ENCODE measurements around the gene OASL.

OASL gene

GRCh38 chr12:120988658-120989057 lies 50.4 kb downstream of the OASL start (continued):
- TF ChIP-seq ZNF658 (tag by site-specific recombination; IDR thresholded peaks at IDR 0.05), result no peak
- TF ChIP-seq ZNF26 (tag by site-specific recombination; IDR thresholded peaks at IDR 0.05), result no peak
- TF ChIP-seq SALL2 (tag by site-specific recombination; IDR thresholded peaks at IDR 0.05; ENCODE audit: borderline replicate concordance), result no peak
- no peak for TF ChIP-seq ZNF558 (tag by site-specific recombination; IDR thresholded peaks at IDR 0.05)

- Histone ChIP-seq H3K4me3 (ENCODE audit: low read depth, low read length) (no peak overlapping the region), H3K36me3 (ENCODE audit: control insufficient read depth in 2 of 2, insufficient read depth in 1 of 2, low read length in 2 of 2) (no peaks in the 10 kb centered on the region), H3K9me3 (ENCODE audit: control insufficient read depth, insufficient read depth, low read depth, low read length) (no peaks in the 10 kb centered on the region), H3K4me1 (ENCODE audit: control insufficient read depth, insufficient read depth, low read length) (no peaks in the 10 kb centered on the region), H3K27ac (ENCODE audit: extremely low read depth, low read depth, low read length) (no peak overlapping the region)
- ChIA-PET CTCF (no interaction called here), POLR2A (no interaction called here)
- TF ChIP-seq MEIS1 (CRISPR knock-in tag; IDR thresholded peaks at IDR 0.05; ENCODE audit: borderline replicate concordance), result no peak
- no peak for TF ChIP-seq ZNF639 (tag by site-specific recombination; IDR thresholded peaks at IDR 0.05)
- no peak for TF ChIP-seq BCL11B (tag by site-specific recombination; IDR thresholded peaks at IDR 0.05; ENCODE audit: low read depth)
- peak; percentile 97 for TF ChIP-seq ZNF366 (tag by site-specific recombination; conservative IDR thresholded peaks at IDR 0.05)
- TF ChIP-seq ZBTB17 (tag by site-specific recombination; IDR thresholded peaks at IDR 0.05), result peak; percentile 94
- no peak for TF ChIP-seq ZNF398 (tag by site-specific recombination; IDR thresholded peaks at IDR 0.05)
Observed at GRCh38 chr12:120988234-120988633, 50.8 kb downstream of the OASL start.

- POLR2A ChIA-PET, result no interaction called here
Observed at GRCh38 chr12:120984351-120984898, 54.6 kb downstream of the OASL start.

GRCh38 chr12:120983759-120984158 lies 55.3 kb downstream of the OASL start:
- Histone ChIP-seq H3K36me3 (ENCODE audit: control insufficient read depth in 2 of 2, insufficient read depth in 1 of 2, low read length in 2 of 2) (no peaks in the 10 kb centered on the region), H3K4me3 (ENCODE audit: low read depth, low read length) (no peak overlapping the region), H3K9me3 (ENCODE audit: control insufficient read depth, insufficient read depth, low read depth, low read length) (no peaks in the 10 kb centered on the region), H3K27ac (ENCODE audit: extremely low read depth, low read depth, low read length) (no peak overlapping the region), H3K4me1 (ENCODE audit: control insufficient read depth, insufficient read depth, low read length) (no peaks in the 10 kb centered on the region)
- CTCF ChIA-PET, result interaction anchor here (0.5 to 1.3 kb wide), 4 partner anchors 8 to 897 kb away, joined by 3 to 5 read pairs (median 4); no protein-coding TSS in a partner anchor
- POLR2A ChIA-PET, result interaction anchor here (1.2 kb wide), 1 partner anchor 17 kb away, joined by 3 read pairs; no protein-coding TSS in a partner anchor
- TF ChIP-seq ZSCAN4 (tag by site-specific recombination; IDR thresholded peaks at IDR 0.05) (peak; percentile 49), ZNF629 (tag by site-specific recombination; IDR thresholded peaks at IDR 0.05) (no peak), ZNF785 (tag by site-specific recombination; IDR thresholded peaks at IDR 0.05) (no peak), ZBTB17 (tag by site-specific recombination; IDR thresholded peaks at IDR 0.05) (peak; percentile 43; the same call in 1 of the 2 replicates), ZNF513 (tag by site-specific recombination; IDR thresholded peaks at IDR 0.05) (no peak), ZNF747 (tag by site-specific recombination; IDR thresholded peaks at IDR 0.05) (no peak), ZNF645 (tag by site-specific recombination; IDR thresholded peaks at IDR 0.05) (no peak), ZNF398 (tag by site-specific recombination; IDR thresholded peaks at IDR 0.05) (0 out of 2 replicates have a peak, but pooled peaks have one; percentile 35)

More at GRCh38 chr12:120984351-120984898, 54.6 kb downstream of the OASL start:
- TF ChIP-seq ZBTB21 (tag by site-specific recombination; IDR thresholded peaks at IDR 0.05) (no peak), ZNF544 (tag by site-specific recombination; IDR thresholded peaks at IDR 0.05) (no peak), ZNF621 (tag by site-specific recombination; IDR thresholded peaks at IDR 0.05) (no peak), ZNF366 (tag by site-specific recombination; conservative IDR thresholded peaks at IDR 0.05) (peak; percentile 72; the same call in 1 of the 2 replicates), ZNF426 (tag by site-specific recombination; IDR thresholded peaks at IDR 0.05) (no peak), GFI1B (tag by site-specific recombination; IDR thresholded peaks at IDR 0.05) (no peak)
- H3K9me3 ChIP-seq (ENCODE audit: control insufficient read depth, insufficient read depth, low read depth, low read length), result no peaks in the 10 kb centered on the region
- H3K4me3 ChIP-seq (ENCODE audit: low read depth, low read length), result no peak overlapping the region
- CTCF ChIA-PET, result interaction anchor here (0.6 kb wide), 1 partner anchor 9 kb away, joined by 3 read pairs; no protein-coding TSS in a partner anchor
- no peaks in the 10 kb centered on the region for H3K4me1 ChIP-seq (ENCODE audit: control insufficient read depth, insufficient read depth, low read length)
- H3K36me3 ChIP-seq (ENCODE audit: control insufficient read depth in 2 of 2, insufficient read depth in 1 of 2, low read length in 2 of 2), result no peaks in the 10 kb centered on the region
- H3K27ac ChIP-seq (ENCODE audit: extremely low read depth, low read depth, low read length), result no peak overlapping the region

All from HEK293 (cell line).